WTC11 (cell line): Measurements from ENCODE around the gene TTR. TPM values are rescaled to one million over a fixed set of nuclear protein-coding genes. Genes with fewer than 3 reads are reported as not detected.

Experiments used
- ATAC-seq: fragments of 200-7000 bp; cut with Tn5 transposase; 2 replicates; pipeline ENCODE4 v1.10.0; 2021; ENCODE audit warnings: mild to moderate bottlenecking, moderate library complexity
- CTCF ChIA-PET: fragments of 300-600 bp; sonication (Branson Sonifier 250); formaldehyde crosslinking; loops from one replicate; lab custom pipeline; 2021; ENCODE audit warnings: antibody characterized with exemption; lab: Charles Lee
- POLR2A ChIA-PET: fragments of 350-600 bp; sonication (Branson Sonifier 250); formaldehyde crosslinking; loops from one replicate; lab custom pipeline; 2021; ENCODE audit warnings: antibody characterized with exemption; lab: Charles Lee
- DNase-seq: peaks from one replicate; pipeline ENCODE4 v3.0.0; 2021; ENCODE audit warnings: low spot score
- H3K27ac Mint-ChIP-seq: 2 replicates; pipeline ENCODE4 v1.8.0; 2021; ENCODE audit warnings: mixed read lengths
- H3K27me3 Mint-ChIP-seq: 2 replicates; pipeline ENCODE4 v1.8.0; 2021; ENCODE audit warnings: low read depth, mild to moderate bottlenecking, moderate library complexity, mixed read lengths
- H3K36me3 Mint-ChIP-seq: 2 replicates; pipeline ENCODE4 v1.8.0; 2021; ENCODE audit warnings: mixed read lengths
- H3K4me1 Mint-ChIP-seq: 2 replicates; pipeline ENCODE4 v1.8.0; 2022; ENCODE audit warnings: mixed read lengths
- H3K4me3 Mint-ChIP-seq: 2 replicates; pipeline ENCODE4 v1.8.0; 2021; ENCODE audit warnings: mild to moderate bottlenecking, moderate library complexity, mixed read lengths
- H3K9me3 Mint-ChIP-seq: 2 replicates; pipeline ENCODE4 v1.8.0; 2021; ENCODE audit warnings: mixed read lengths
- ATF2 ChIP-seq: sonication (generic); formaldehyde crosslinking; IDR thresholded peaks from 2 replicates; pipeline ENCODE4 v1.8.1; 2022; ENCODE audit warnings: low read depth, missing genetic modification reagents, borderline replicate concordance
- CBFB ChIP-seq: sonication (generic); formaldehyde crosslinking; IDR thresholded peaks from 2 replicates; pipeline ENCODE4 v1.8.1; 2022; ENCODE audit warnings: mild to moderate bottlenecking, low read depth, missing genetic modification reagents
- ERG ChIP-seq: fragments of 250-450 bp; sonication (Bioruptor Pico); IDR thresholded peaks from 2 replicates; pipeline ENCODE4 v1.8.0; 2021; ENCODE audit warnings: mild to moderate bottlenecking
- ESRRA ChIP-seq: sonication (generic); formaldehyde crosslinking; IDR thresholded peaks from 2 replicates; pipeline ENCODE4 v1.8.1; 2022; ENCODE audit warnings: mild to moderate bottlenecking, missing genetic modification reagents, borderline replicate concordance
- ETV6 ChIP-seq: sonication (generic); formaldehyde crosslinking; IDR thresholded peaks from 2 replicates; pipeline ENCODE4 v1.8.1; 2022; ENCODE audit warnings: mild to moderate bottlenecking, missing genetic modification reagents
- GABPB1 ChIP-seq: sonication (generic); formaldehyde crosslinking; IDR thresholded peaks from 2 replicates; pipeline ENCODE4 v1.8.1; 2023; ENCODE audit warnings: mild to moderate bottlenecking, missing genetic modification reagents
- HMGA2 ChIP-seq: fragments of 250-450 bp; sonication (Bioruptor Pico); IDR thresholded peaks from 2 replicates; pipeline ENCODE4 v1.4.0; 2021; ENCODE audit warnings: mild to moderate bottlenecking, moderate library complexity
- JUN ChIP-seq: sonication (generic); formaldehyde crosslinking; IDR thresholded peaks from 2 replicates; pipeline ENCODE4 v1.8.0; 2023; ENCODE audit warnings: mild to moderate bottlenecking, missing genetic modification reagents
- KAT7 ChIP-seq: sonication (generic); formaldehyde crosslinking; IDR thresholded peaks from 2 replicates; pipeline ENCODE4 v1.8.1; 2023; ENCODE audit warnings: missing genetic modification reagents, mild to moderate bottlenecking, borderline replicate concordance
- NR1H2 ChIP-seq: sonication (generic); formaldehyde crosslinking; IDR thresholded peaks from 2 replicates; pipeline ENCODE4 v1.9.0; 2021; ENCODE audit warnings: mild to moderate bottlenecking, moderate library complexity, missing genetic modification reagents
- RORB ChIP-seq: fragments of 250-450 bp; sonication (Bioruptor Pico); IDR thresholded peaks from 2 replicates; pipeline ENCODE4 v1.9.0; 2021; ENCODE audit warnings: mild to moderate bottlenecking
- SMAD4 ChIP-seq: sonication (generic); formaldehyde crosslinking; IDR thresholded peaks from 2 replicates; pipeline ENCODE4 v1.8.0; 2022; ENCODE audit warnings: mild to moderate bottlenecking, missing genetic modification reagents
- TEAD1 ChIP-seq: sonication (generic); formaldehyde crosslinking; IDR thresholded peaks from 2 replicates; pipeline ENCODE4 v1.8.0; 2022; ENCODE audit warnings: mild to moderate bottlenecking, missing genetic modification reagents
- ZNF263 ChIP-seq: sonication (generic); formaldehyde crosslinking; IDR thresholded peaks from 2 replicates; pipeline ENCODE4 v1.8.1; 2022; ENCODE audit warnings: low read depth, mild to moderate bottlenecking, moderate library complexity, missing genetic modification reagents
- ZNF281 ChIP-seq: sonication (generic); formaldehyde crosslinking; IDR thresholded peaks from 2 replicates; pipeline ENCODE4 v1.8.0; 2023; ENCODE audit warnings: mild to moderate bottlenecking, missing genetic modification reagents
- ZNF317 ChIP-seq: sonication (generic); formaldehyde crosslinking; IDR thresholded peaks from 2 replicates; pipeline ENCODE4 v1.8.1; 2023; ENCODE audit warnings: low read depth, mild to moderate bottlenecking, moderate library complexity, missing genetic modification reagents, borderline replicate concordance
- ZNF416 ChIP-seq: fragments of 250-450 bp; sonication (Bioruptor Pico); IDR thresholded peaks from 2 replicates; pipeline ENCODE4 v1.9.0; 2021; ENCODE audit warnings: mild to moderate bottlenecking, inconsistent platforms
- total RNA-seq: library from RNA; stranded (reverse); gene quantifications from 3 replicates; pipeline ENCODE4 v1.2.3, GENCODE V29; 2021
- TF ChIP-seq, protein P1 (sequence below): sonication (generic); formaldehyde crosslinking; IDR thresholded peaks from 2 replicates; pipeline ENCODE4 v1.8.0; 2023; ENCODE audit warnings: missing genetic modification reagents, mild to moderate bottlenecking, borderline replicate concordance
- TF ChIP-seq, protein P2 (sequence below): fragments of 200-600 bp; IDR thresholded peaks from 2 replicates; pipeline ENCODE4 v1.8.0; 2022; ENCODE audit warnings: antibody characterized with exemption
- TF ChIP-seq, protein P3 (sequence below): sonication (generic); formaldehyde crosslinking; IDR thresholded peaks from 2 replicates; pipeline ENCODE4 v1.8.0; 2022; ENCODE audit warnings: mild to moderate bottlenecking, missing genetic modification reagents

Gene TTR
- total RNA-seq, 1 experiment from 2014 or later: 1.0 TPM

- H3K36me3 Mint-ChIP-seq: no peaks in the 10 kb centered on the region
- no peaks in the 10 kb centered on the region for H3K27me3 Mint-ChIP-seq
- ChIA-PET CTCF (interaction anchor here (1.0 to 1.9 kb wide), 3 partner anchors 9 to 39 kb away, joined by 3 to 6 read pairs (median 4); no protein-coding TSS in a partner anchor), POLR2A (no interaction called here)
- TF ChIP-seq ESRRA (CRISPR knock-in tag): no peak
- TF ChIP-seq SMAD4 (CRISPR knock-in tag): no peak
- no peak for TF ChIP-seq NR1H2
- TF ChIP-seq TEAD1 (CRISPR knock-in tag): no peak
- no peak for TF ChIP-seq ZNF317 (CRISPR knock-in tag)
- TF ChIP-seq, protein P1, sequence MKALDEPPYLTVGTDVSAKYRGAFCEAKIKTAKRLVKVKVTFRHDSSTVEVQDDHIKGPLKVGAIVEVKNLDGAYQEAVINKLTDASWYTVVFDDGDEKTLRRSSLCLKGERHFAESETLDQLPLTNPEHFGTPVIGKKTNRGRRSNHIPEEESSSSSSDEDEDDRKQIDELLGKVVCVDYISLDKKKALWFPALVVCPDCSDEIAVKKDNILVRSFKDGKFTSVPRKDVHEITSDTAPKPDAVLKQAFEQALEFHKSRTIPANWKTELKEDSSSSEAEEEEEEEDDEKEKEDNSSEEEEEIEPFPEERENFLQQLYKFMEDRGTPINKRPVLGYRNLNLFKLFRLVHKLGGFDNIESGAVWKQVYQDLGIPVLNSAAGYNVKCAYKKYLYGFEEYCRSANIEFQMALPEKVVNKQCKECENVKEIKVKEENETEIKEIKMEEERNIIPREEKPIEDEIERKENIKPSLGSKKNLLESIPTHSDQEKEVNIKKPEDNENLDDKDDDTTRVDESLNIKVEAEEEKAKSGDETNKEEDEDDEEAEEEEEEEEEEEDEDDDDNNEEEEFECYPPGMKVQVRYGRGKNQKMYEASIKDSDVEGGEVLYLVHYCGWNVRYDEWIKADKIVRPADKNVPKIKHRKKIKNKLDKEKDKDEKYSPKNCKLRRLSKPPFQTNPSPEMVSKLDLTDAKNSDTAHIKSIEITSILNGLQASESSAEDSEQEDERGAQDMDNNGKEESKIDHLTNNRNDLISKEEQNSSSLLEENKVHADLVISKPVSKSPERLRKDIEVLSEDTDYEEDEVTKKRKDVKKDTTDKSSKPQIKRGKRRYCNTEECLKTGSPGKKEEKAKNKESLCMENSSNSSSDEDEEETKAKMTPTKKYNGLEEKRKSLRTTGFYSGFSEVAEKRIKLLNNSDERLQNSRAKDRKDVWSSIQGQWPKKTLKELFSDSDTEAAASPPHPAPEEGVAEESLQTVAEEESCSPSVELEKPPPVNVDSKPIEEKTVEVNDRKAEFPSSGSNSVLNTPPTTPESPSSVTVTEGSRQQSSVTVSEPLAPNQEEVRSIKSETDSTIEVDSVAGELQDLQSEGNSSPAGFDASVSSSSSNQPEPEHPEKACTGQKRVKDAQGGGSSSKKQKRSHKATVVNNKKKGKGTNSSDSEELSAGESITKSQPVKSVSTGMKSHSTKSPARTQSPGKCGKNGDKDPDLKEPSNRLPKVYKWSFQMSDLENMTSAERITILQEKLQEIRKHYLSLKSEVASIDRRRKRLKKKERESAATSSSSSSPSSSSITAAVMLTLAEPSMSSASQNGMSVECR (CRISPR knock-in tag): no peak
- no peak for TF ChIP-seq JUN (CRISPR knock-in tag)
- no peak for TF ChIP-seq ZNF281 (CRISPR knock-in tag)
- no peak for TF ChIP-seq ZNF416 (CRISPR knock-in tag)
- TF ChIP-seq, protein P2, sequence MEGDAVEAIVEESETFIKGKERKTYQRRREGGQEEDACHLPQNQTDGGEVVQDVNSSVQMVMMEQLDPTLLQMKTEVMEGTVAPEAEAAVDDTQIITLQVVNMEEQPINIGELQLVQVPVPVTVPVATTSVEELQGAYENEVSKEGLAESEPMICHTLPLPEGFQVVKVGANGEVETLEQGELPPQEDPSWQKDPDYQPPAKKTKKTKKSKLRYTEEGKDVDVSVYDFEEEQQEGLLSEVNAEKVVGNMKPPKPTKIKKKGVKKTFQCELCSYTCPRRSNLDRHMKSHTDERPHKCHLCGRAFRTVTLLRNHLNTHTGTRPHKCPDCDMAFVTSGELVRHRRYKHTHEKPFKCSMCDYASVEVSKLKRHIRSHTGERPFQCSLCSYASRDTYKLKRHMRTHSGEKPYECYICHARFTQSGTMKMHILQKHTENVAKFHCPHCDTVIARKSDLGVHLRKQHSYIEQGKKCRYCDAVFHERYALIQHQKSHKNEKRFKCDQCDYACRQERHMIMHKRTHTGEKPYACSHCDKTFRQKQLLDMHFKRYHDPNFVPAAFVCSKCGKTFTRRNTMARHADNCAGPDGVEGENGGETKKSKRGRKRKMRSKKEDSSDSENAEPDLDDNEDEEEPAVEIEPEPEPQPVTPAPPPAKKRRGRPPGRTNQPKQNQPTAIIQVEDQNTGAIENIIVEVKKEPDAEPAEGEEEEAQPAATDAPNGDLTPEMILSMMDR: no peak
- TF ChIP-seq KAT7: no peak
- TF ChIP-seq, protein P3, sequence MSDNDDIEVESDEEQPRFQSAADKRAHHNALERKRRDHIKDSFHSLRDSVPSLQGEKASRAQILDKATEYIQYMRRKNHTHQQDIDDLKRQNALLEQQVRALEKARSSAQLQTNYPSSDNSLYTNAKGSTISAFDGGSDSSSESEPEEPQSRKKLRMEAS (CRISPR knock-in tag): no peak
- no peak for TF ChIP-seq GABPB1 (CRISPR knock-in tag)
- TF ChIP-seq RORB (CRISPR knock-in tag): no peak
- no peak for TF ChIP-seq ETV6
- ATAC-seq (peak; percentile 46; the same call in 1 of the 2 replicates), DNase-seq (no peak)
- no peak overlapping the region for H3K27ac Mint-ChIP-seq
- no peak overlapping the region for H3K4me3 Mint-ChIP-seq
- no peaks in the 10 kb centered on the region for H3K9me3 Mint-ChIP-seq
- peaks cover 7% of the 10 kb centered on the region for H3K4me1 Mint-ChIP-seq
These were observed 19.3 kb upstream of the TTR start for GRCh38 chr18:31572368-31572767.

DNA sequence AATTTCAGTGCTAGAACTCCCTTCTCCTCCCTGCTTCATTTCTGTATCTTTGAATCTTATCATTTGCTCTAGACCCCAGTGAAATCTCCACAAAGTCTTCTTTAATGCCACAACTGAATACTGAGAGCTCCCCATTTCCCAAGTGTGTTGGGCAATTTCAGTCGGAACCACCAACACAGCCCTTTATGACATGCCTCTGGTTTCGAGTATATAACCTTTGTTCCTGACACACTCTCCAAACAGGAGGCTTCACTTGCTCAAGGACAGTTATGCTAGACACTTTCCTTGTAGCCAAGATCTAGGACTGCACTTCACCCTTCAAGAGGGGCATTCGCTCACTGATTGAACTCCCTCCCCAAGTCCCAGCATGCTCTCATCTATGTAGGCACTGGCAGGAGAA is 18.6 kb upstream of the TTR start:
- POLR2A ChIA-PET: no interaction called here
- H3K27ac Mint-ChIP-seq: no peak overlapping the region
- ATAC-seq: no peak

More for the DNA sequence above, 18.6 kb upstream of the TTR start:
- H3K4me3 Mint-ChIP-seq: no peak overlapping the region
- peaks cover 7% of the 10 kb centered on the region for H3K4me1 Mint-ChIP-seq
- H3K27me3 Mint-ChIP-seq: no peaks in the 10 kb centered on the region
- no peak for DNase-seq
- 0 out of 2 replicates have a peak, but pooled peaks cover 2% of the 10 kb centered on the region for H3K9me3 Mint-ChIP-seq
- H3K36me3 Mint-ChIP-seq: no peaks in the 10 kb centered on the region
- CTCF ChIA-PET: interaction anchor here (1.9 kb wide), 1 partner anchor 38 kb away, joined by 4 read pairs; no protein-coding TSS in a partner anchor
- no peak for TF ChIP-seq ZNF263 (CRISPR knock-in tag)
- no peak for TF ChIP-seq CBFB
- TF ChIP-seq ERG (CRISPR knock-in tag): no peak
- no peak for TF ChIP-seq HMGA2 (CRISPR knock-in tag)
- TF ChIP-seq ATF2 (CRISPR knock-in tag): no peak
